GM19193 (cell line): Measurements from ENCODE around the gene BRAF.

ENCODE experiments used
- POLR2A ChIP-seq: IDR thresholded peaks from 4 replicates; pipeline ENCODE4 v1.6.1; 2011; ENCODE audit not compliant: insufficient read depth, insufficient read length; ENCODE audit errors: extremely low read depth

Gene BRAF

DNA sequence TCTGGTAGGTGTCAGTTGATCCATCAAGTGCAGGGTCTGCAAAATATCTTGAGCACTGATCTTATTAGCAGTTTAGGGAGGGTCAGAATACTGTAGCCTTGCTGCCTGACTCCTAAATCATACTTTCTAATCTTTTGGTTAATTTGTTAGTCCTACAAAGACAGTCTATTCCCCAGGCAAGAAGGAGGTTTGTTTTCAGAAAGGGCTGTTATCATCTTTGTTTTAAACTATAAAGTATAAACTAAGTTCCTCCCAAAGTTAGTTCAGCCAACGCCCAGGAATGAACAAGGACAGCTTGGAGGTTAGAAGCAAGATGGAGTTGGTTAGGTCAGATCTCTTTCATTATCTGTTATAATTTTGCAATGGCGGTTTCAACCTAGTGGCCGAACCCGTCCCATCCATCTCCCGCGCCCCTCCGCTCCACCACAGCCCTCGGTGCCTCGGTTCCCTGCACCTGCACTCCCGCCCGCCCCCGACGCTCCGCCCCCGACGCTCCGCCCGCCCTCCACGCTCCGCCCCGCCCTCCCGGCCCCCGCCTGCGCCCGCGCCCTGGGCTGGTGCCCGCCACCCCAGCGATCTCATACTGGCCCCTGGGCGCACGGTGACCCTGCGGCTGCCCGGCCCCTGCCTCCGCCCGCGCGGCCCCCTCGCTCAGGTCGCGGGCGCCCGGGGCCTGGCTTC, 252.2 kb downstream of the BRAF start, which contains the start of gene ADCK2:
Gene ADCK2, plus strand, starts transcription at position 564 of the 681 bp plus-strand sequence. CDS start 386 bp downstream, outside the sequence.
- TF ChIP-seq POLR2A, result peak; percentile 52

DNA sequence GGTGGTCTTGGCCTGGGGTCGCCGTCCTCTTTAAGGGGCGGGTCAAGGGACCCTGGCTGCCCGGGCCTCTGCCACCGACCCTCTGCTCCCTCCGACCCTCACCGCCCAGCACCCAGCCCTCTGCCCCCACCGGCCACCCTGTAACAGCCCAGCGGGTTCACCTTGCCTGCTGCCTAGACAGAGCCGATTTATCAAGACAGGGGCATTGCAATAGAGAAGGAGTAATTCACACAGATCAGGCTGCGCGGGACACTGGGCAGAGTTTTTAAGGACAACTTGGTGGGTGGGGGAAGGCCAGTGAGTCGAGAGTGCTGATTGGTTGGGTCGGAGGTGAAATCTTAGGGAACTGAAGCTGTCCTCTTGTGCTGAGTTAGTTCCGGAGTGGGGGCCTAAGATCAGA, 252.8 kb downstream of the BRAF start:
- no peak for TF ChIP-seq POLR2A

DNA sequence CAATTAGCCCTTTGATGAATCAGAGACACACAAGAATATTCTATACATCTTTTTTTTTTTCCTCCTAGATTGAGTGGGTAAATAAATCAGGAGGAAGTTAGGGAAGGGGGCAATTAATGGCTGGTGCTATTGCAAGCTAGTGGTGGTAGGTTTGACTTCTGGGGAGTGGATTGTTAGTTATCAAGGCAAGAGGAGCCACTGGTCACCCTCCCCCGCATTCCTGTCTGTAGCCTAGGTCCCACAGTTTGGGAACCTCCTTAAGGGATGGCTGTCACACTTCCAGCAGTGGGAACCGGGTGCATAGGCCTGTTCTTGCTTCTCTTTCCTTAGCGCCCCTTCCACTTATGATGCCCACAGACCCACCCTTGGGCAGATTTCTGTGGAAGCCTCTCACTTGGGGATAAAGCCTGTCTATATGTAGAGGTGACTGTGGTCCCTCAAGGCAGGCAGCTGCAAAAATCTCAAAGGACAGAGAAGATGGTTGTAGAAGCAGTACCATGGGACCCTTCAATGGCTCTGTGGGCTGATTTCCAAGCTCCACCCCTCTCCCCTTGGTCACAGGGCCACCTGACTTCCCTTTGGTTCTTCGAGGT, 254.3 kb downstream of the BRAF start:
- no peak for TF ChIP-seq POLR2A

DNA sequence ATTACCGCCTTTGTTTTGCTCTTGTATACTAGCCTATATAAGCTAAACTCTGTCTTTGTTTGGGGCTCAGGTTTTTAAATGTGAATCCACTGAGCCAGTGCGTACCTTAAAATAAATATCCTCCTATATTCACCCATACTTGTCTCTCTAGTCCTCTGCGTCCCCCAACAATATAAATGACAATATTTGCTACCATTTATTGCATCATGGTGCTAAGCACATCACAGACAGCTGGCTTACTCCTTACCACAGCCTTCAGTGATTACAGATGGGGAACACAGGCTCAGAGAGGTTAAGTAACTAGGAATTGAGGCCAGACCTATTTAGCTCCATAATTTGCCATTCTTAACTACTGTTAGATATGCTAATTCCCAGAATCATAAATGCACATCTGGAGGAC, 255.4 kb downstream of the BRAF start:
- no peak for TF ChIP-seq POLR2A
